HG02885 (cell line): Measurements from ENCODE around the gene CGB5.

Experiments used
- ATAC-seq: cut with Tn5 transposase; IDR thresholded peaks from one replicate; pipeline ENCODE4 v1.9.1; 2021; ENCODE audit warnings: mild to moderate bottlenecking; ENCODE audit not compliant: unreplicated experiment, poor library complexity

Gene CGB5

DNA sequence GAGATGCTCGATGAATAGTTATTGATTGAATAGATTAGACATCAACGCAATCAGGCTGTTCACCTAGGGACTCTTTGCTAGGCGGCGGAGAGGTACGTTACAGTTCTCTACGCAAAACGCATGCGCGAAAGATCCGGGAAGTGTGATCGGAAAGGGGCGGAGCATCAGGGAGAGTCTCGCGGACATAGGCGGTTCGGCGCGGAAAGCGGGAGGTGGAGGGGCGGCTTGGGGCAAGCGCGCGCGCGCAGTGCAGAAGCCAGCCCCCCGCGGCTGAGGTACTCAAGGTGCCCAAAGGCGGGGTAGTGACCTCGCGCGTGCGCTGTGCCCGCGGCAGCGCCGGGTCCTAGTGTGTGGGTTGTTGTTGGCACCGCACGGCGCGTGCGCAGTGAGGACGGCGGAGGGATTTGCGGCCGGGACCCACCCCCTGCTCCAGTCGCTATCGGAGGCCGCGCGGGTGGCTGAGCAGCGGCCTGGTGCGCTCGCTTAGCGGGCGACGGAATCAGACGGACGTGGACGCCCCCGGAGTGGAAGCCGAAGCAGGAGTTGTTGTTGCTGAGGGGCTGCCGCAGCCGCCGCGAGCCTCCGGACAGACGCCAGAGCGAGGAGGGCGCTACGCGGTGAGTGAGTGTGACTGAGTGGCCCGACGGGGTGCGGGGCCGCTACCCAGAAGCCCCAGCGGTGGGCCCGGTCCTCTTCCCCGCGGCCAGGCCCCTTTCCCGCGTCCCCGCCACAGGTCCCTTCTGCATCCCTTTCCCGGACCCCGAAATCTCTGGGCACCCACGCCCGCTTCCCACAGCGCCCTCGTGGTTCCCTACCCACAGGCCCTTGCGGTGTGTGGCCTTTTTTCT is 41.6 kb downstream of the CGB5 start, which contains the start of gene SNRNP70:
Gene SNRNP70, plus strand, starts transcription at position 432 of the 848 bp plus-strand sequence. CDS start 964 bp downstream, outside the sequence.
- peak; percentile 91 for ATAC-seq

DNA sequence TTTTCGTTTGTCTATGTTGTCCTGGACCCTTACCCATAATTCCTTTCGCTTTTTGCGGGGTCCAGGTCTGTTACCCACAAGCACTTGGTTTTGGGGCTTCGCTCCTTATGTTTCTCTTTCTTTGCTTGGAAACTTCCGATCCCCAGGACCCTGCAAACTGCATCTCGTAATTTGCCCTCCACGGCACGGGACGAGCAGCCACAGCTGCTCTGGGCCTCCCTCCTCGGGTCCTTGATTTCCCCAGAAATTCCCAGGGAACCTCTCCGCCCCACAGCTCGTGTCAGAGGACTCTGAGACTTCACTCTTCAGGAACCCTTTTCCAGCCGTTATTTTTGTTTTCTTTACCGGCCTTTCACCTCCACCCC is 42.2 kb downstream of the CGB5 start:
- no peak for ATAC-seq

DNA sequence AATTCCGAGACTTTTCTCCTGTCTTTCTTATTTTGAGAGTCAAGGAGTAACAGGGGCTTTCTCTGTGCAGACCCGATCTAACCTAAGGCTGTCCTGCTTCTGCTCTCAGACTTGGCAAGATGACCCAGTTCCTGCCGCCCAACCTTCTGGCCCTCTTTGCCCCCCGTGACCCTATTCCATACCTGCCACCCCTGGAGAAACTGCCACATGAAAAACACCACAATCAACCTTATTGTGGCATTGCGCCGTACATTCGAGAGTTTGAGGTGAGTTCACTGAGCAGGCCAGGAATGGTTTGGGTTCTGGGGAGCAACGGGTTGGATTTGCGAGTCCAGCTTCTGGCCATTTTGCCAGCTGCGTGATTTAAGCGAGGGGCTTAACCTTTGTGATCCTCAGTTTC is 42.6 kb downstream of the CGB5 start:
- no peak for ATAC-seq

DNA sequence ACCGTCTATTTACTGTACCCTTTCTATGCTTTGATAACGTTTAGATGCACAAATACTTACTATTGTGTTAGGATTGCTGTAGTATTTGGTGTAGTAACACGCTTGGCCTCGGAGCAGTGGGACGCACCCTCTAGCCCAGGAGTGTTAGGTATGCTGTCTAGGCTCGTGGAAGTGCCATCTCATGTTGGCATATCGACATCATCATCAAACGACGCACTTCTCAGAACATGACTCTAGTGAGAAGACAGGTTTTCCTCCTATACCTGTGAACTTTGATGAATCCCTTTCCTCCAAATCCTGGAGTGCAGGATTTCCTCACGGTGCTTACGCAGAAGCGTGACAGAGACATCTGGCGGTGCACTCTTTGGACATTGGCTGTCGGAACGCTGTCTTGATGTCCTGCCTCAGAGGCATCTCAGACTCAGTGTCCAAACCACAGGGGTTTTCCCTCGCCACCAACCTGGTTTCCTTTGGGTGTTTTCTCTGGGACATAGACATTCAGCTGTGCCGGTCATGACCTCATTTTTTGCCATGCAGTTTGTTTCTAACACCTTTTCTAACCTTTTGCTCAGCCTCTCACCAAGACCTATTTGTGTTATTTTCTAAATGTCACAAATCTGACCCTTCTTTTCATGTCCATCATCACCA is 47.9 kb downstream of the CGB5 start:
- ATAC-seq = no peak

DNA sequence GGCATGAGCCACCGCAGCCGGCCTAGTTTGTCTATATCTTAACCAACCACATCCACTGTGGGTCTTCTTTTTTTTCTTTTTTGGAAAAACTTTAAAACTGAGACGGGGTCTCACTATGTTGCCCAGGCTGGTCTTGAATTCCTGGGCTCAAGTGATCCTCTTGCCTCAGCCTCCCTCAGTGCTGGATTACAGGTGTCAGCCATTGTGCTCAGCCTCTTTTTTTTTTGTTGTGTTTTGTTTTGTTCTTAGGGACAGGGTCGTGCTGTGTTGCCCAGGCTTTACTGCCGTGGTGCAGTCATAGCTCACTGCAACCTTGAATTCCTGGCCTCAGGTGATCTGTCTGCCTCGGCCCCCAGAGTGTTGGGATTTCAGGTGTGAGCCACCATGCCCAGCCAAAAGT is 49.0 kb downstream of the CGB5 start:
- no peak for ATAC-seq
